Endothelial cell (in vitro differentiated cells): Measurements from ENCODE around the gene RNASEH1. TPM values are rescaled to one million over a fixed set of nuclear protein-coding genes. Genes with fewer than 3 reads are reported as not detected.
"Not testable (repeated sequence)": the region's sequence is repeated elsewhere in the genome, so short reads cannot be mapped to it uniquely, and the experiment has no call there.

ENCODE experiments used
- DNase-seq: peaks from one replicate; pipeline ENCODE4 v3.0.0; 2021; ENCODE audit warnings: low spot score
- H3K27ac Mint-ChIP-seq: one replicate; pipeline ENCODE4 v1.8.0; 2021; ENCODE audit warnings: mixed read lengths, inconsistent platforms; ENCODE audit not compliant: unreplicated experiment
- H3K27me3 Mint-ChIP-seq: one replicate; pipeline ENCODE4 v1.8.0; 2021; ENCODE audit warnings: mild to moderate bottlenecking, moderate library complexity, mixed read lengths, inconsistent platforms; ENCODE audit not compliant: unreplicated experiment
- H3K36me3 Mint-ChIP-seq: one replicate; pipeline ENCODE4 v1.8.0; 2021; ENCODE audit warnings: mild to moderate bottlenecking, low read depth, mixed read lengths, inconsistent platforms; ENCODE audit not compliant: unreplicated experiment
- H3K4me1 Mint-ChIP-seq: one replicate; pipeline ENCODE4 v1.8.0; 2021; ENCODE audit warnings: mild to moderate bottlenecking, mixed read lengths, inconsistent platforms; ENCODE audit not compliant: unreplicated experiment
- H3K4me3 Mint-ChIP-seq: one replicate; pipeline ENCODE4 v1.8.0; 2021; ENCODE audit warnings: mild to moderate bottlenecking, mixed read lengths, inconsistent platforms; ENCODE audit not compliant: unreplicated experiment
- H3K9me3 Mint-ChIP-seq: one replicate; pipeline ENCODE4 v1.8.0; 2021; ENCODE audit warnings: mixed read lengths, inconsistent platforms; ENCODE audit not compliant: unreplicated experiment
- total RNA-seq: library from RNA; stranded (reverse); fragmentation: NEBNext Ultra II Directional; extraction: Animal tissue kit (Norgen Biotek cat#: 25700); gene quantifications from one replicate; pipeline ENCODE4 v1.2.1, GENCODE V29; 2021; ENCODE audit not compliant: unreplicated experiment
- TF ChIP-seq, protein P1 (sequence below): fragments of 200-600 bp; sonication (generic); IDR thresholded peaks from one replicate; pipeline ENCODE4 v1.5.0; 2021; ENCODE audit warnings: antibody characterized with exemption; ENCODE audit not compliant: unreplicated experiment

Gene RNASEH1
- total RNA-seq, 1 donor from 2014 or later = 24.4 TPM

DNA sequence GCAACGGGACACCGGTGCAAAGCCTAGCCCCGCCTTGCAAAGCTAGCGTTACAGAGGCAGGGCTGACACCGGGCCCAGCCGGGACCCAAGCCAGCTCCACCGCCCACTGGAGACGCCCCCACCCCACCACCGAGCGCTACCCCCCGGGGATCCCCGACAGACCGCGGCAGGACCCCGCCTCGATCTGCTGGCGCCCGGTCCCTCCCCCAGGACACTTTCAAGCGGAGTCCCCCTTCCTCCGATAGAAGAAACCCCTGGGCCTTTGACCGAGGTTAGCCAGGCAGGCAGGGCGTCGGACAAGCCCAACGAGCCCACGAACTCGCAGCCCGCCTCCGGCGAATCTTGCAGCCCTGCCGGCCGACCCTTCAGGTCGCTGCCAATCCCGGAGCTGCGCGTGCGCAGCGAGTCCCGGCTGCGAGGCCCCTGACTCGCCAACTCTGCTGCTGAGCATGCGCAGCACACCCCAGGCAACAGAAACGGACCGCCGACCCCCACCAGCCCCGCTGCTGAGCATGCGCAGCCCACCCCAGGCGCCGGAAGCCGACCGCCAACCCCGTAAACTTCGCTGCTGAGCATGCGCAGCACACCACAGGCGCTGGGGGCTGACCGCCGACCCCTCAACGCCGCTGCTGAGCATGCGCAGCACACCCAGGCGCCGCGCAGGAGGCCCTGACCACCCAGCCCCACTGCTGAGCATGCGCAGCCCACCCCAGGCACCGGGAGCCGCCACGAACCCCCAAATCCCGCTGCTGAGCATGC lies 39.5 kb downstream of the RNASEH1 start:
- DNase-seq = peak; percentile 99
- Mint-ChIP-seq H3K27me3 (peaks cover 3% of the 10 kb centered on the region), H3K27ac (no peak overlapping the region), H3K4me1 (peaks cover 34% of the 10 kb centered on the region), H3K36me3 (peaks cover 40% of the 10 kb centered on the region), H3K9me3 (peaks cover 5% of the 10 kb centered on the region), H3K4me3 (peak overlapping the region; percentile 91)
- TF ChIP-seq, protein P1, sequence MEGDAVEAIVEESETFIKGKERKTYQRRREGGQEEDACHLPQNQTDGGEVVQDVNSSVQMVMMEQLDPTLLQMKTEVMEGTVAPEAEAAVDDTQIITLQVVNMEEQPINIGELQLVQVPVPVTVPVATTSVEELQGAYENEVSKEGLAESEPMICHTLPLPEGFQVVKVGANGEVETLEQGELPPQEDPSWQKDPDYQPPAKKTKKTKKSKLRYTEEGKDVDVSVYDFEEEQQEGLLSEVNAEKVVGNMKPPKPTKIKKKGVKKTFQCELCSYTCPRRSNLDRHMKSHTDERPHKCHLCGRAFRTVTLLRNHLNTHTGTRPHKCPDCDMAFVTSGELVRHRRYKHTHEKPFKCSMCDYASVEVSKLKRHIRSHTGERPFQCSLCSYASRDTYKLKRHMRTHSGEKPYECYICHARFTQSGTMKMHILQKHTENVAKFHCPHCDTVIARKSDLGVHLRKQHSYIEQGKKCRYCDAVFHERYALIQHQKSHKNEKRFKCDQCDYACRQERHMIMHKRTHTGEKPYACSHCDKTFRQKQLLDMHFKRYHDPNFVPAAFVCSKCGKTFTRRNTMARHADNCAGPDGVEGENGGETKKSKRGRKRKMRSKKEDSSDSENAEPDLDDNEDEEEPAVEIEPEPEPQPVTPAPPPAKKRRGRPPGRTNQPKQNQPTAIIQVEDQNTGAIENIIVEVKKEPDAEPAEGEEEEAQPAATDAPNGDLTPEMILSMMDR = no peak

DNA sequence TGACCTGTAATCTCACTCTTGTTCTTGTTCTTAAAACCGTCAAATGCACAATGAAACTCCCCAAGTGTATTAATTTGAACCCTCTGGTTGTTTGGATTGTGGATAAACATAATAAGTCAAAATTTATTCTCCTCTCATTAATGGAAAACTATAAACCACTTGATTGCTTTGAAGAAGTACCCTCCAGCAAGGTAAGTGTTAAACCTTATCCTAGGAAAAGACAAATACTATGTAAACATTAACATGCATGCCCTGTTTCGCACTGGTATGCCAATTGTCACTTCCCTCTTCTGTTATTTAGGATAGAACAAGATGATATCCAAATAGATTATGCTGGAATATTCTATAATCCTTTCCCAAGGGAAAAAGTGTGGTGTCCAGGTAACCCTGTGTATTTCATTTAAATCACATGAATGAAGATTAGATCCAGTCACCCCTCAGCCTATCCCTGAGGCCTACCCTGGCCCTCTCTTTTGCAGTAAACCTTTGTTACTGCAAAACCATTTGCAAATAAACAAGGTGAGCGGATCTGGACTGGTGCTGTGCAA lies 40.1 kb downstream of the RNASEH1 start:
- peak overlapping the region; percentile 91 for H3K4me3 Mint-ChIP-seq
- DNase-seq = no peak
- TF ChIP-seq, protein P1 = no peak
- peaks cover 5% of the 10 kb centered on the region for H3K9me3 Mint-ChIP-seq
- peaks cover 31% of the 10 kb centered on the region for H3K4me1 Mint-ChIP-seq
- peaks cover 3% of the 10 kb centered on the region for H3K27me3 Mint-ChIP-seq
- H3K27ac Mint-ChIP-seq = peak overlapping the region; percentile 15
- H3K36me3 Mint-ChIP-seq = peaks cover 43% of the 10 kb centered on the region

DNA sequence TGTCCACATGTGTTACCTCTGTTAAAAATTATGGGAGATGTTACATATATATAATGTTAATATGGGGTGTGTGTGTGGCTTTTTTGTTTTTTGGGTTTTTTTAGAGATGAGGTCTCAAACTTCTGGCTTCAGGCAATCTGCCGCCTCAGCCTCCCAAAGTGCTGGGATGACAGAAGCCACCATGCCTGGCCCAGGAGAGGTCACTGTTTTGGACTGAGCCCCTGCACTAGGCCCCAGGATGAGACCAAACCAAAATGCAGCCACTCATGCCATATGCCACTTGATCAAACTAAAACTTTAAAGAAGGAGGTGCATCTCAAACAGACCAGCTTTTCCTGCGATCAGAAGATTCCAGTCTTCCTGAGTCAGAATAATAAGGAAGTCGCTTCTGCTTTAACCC lies 41.3 kb downstream of the RNASEH1 start:
- no peak overlapping the region for H3K27ac Mint-ChIP-seq
- H3K4me3 Mint-ChIP-seq = no peak overlapping the region
- peaks cover 30% of the 10 kb centered on the region for H3K4me1 Mint-ChIP-seq
- H3K36me3 Mint-ChIP-seq = peaks cover 50% of the 10 kb centered on the region
- peaks cover 3% of the 10 kb centered on the region for H3K27me3 Mint-ChIP-seq
- DNase-seq = no peak
- TF ChIP-seq, protein P1 = no peak
- peaks cover 5% of the 10 kb centered on the region for H3K9me3 Mint-ChIP-seq

DNA sequence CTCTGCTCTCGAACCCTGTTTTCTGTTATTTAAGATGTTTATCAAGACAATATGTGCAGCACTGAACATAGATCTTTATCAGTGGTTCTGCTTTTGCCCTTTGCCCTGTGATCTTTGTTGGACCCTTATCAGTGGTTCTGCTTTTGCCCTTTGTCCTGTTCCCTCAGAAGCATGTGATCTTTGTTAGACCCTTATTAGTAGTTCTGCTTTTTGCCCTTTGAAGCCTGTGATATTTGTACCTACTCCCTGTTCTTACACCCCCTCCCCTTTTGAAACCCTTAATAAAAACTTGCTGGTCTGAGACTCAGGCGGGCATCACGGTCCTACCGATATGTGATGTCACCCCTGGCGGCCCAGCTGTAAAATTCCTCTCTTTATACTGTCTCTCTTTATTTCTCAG lies 42.7 kb downstream of the RNASEH1 start:
- not testable (repeated sequence) for H3K27me3 Mint-ChIP-seq, H3K9me3 Mint-ChIP-seq, H3K27ac Mint-ChIP-seq, DNase-seq
- peak overlapping the region; percentile 29 for H3K4me3 Mint-ChIP-seq
- peaks cover 57% of the 10 kb centered on the region for H3K36me3 Mint-ChIP-seq
- peaks cover 23% of the 10 kb centered on the region for H3K4me1 Mint-ChIP-seq

DNA sequence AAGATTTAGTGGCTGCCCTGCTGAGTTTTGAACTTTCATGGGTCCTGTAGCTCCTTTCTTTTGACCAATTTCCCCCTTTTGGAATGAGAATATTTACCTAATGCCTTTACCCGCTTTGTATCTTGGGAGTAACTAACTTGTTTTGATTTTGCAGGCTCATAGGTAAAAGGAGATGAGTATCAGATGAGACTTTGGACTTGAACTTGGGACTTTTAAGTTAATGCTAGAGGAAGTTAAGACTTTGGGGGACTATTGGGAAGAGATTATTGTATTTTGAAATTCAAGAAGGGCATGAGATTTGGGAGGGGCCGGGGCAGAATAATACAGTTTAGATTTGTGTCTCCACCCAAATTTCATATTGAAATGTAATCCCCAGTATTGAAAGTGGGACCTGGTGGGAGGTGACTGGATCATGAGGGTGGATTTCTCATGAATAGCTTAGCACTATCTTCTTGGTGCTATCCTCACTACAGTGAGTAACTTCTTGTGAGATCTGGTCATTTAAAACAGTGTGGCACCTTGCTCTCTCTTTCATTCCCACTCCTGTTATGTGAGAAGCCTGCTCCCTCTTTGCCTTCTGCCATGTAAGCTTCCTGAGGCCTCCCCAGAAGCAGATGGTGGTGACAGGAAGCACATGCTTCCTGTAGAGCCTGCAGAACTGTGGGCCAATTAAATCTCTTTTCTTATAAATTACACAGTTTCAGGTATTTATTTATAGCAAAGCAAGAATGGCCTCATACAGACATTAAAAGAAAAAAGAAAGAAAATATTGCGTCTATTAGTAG lies 44.9 kb downstream of the RNASEH1 start:
- DNase-seq = no peak
- peak overlapping the region; percentile 9 for H3K4me3 Mint-ChIP-seq
- TF ChIP-seq, protein P1 = no peak
- H3K4me1 Mint-ChIP-seq = peaks cover 15% of the 10 kb centered on the region
- peaks cover 5% of the 10 kb centered on the region for H3K9me3 Mint-ChIP-seq
- peaks cover 59% of the 10 kb centered on the region for H3K36me3 Mint-ChIP-seq
- no peaks in the 10 kb centered on the region for H3K27me3 Mint-ChIP-seq
- H3K27ac Mint-ChIP-seq = no peak overlapping the region
